Hematopoietic multipotent progenitor cell treated with erythropoietin and hydrocortisone succinate and interleukin-3 and kit ligand, for 15 days (in vitro differentiated cells): ENCODE measurements around the gene NPBWR2.

Experiments used
- DNase-seq: peaks from one replicate; pipeline ENCODE4 v3.0.0-alpha.2; 2015; ENCODE audit warnings: low spot score

Gene NPBWR2

DNA sequence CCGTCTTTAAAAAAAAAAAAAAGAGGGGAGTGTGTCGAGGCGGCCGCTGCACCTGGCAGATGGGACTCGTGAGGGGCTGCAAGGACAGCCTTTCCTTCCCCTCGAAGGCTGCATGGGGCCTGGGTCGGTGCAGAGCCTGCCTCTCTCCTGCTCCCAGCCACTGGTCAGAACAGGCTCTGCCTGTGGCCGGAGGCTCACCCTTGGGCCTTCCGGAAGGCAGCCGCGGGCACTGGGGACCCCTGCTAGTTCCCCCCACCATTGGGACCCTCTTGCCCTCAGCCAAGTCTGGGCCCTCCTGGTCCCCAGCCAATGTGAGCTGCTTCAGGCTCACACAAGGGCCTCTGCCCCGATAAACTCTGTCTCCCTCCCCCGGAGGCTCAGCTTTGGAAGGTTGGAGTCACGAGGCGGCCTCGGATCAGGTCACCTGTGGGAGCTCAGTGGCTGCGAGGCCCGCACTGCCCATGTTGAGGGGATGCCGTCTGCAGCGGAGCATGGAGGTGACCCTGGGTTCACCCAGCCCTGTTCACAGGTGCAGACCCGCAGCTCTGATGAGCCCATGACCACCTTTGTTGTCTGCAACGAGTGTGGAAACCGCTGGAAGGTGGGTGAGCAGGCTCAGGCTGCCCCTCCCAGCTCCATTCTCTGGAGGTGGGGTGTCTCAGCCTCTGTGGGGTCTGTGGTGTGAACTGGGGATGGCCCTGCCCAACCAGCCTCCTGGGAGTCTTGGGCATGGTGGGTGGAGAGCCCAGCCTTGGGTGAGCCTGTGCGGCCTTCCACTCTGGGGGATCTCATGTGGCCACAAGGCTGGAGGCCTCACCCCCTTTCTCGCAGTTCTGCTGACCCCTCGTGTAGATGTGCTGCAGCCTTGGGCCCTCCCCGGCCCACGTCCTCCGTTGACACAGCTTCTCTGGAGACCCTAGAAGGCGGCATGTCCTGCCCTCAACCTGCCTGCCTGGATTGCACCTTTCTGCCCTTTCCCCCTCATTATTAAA, 35.7 kb downstream of the NPBWR2 start:
- DNase-seq = no peak

DNA sequence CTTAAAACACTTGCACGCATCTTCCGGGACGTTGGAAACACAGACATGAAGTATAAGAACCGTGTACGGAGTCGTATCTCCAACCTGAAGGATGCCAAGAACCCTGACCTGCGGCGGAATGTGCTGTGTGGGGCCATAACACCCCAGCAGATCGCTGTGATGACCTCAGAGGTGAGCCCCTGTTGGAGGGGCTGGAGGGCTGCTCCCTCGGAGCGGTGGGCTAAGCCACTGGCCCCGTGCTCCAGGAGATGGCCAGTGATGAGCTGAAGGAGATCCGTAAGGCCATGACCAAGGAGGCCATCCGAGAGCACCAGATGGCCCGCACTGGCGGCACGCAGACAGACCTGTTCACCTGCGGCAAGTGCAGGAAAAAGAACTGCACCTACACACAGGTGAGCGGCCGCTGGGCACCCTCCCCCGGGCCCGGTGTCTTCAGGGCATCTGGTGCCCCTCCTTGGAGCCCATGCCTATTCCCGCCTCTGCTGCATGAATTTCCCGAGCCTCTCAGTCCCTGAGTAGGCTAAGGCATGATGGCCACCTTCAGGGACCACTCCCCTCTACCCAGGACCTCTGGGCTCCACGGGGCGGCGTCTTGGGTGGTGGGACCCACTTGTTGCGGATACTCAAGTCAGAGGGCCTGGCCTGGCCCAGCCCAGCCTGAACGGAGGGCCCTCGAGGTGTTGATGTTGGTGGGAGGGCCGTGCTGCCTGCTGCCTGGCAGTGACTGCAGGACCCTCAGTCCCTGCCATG, 36.9 kb downstream of the NPBWR2 start:
- DNase-seq = no peak

DNA sequence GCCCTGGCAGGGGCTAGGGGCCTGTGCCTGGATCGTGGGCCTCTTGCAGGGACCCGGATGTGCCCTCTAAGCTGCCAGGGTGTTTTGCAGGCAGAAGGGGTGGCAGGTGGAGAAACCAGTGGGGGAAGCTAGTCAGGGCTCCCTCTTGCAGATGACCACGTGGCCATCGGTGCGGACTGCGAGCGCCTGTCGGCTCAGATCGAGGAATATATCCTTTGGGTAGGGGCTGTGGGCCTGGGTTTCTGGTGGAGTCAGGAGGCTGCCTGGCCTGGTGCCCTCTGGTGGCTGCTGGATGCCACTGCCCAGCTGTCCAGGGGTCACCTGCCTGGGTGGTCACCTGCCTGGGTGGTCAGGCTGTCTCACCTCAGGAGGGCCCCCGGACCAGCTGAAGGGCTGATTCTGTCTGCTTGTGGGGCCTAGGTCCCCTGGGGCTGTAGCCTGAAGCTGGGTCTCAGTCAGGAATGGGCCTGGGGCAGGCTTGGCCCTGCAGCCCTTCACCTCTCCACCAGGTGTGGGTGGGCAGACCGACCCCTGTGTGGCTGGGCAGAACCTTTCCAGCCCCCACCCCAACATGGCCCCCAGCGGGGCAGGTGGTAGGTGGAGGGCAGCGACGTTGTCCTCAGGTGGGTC, 37.6 kb downstream of the NPBWR2 start:
- DNase-seq = no peak

DNA sequence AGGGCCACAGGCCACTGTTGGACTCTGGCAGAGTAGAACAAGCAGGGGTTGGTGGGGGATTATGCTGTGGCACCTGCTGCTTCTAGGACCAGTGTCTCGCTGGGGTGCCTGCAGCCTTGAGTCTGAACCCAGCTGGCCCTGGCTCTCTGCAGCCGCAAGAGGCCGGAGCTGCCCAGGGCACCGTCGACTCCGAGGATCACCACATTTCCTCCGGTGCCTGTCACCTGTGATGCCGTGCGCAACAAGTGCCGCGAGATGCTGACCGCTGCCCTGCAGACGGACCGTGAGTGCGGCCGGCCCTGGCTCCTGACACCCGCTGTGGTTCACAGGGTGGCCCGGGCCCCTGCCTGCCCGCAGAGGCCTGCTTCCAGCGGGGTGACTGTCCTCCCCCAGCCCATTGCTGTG, 38.2 kb downstream of the NPBWR2 start:
- DNase-seq = no peak

DNA sequence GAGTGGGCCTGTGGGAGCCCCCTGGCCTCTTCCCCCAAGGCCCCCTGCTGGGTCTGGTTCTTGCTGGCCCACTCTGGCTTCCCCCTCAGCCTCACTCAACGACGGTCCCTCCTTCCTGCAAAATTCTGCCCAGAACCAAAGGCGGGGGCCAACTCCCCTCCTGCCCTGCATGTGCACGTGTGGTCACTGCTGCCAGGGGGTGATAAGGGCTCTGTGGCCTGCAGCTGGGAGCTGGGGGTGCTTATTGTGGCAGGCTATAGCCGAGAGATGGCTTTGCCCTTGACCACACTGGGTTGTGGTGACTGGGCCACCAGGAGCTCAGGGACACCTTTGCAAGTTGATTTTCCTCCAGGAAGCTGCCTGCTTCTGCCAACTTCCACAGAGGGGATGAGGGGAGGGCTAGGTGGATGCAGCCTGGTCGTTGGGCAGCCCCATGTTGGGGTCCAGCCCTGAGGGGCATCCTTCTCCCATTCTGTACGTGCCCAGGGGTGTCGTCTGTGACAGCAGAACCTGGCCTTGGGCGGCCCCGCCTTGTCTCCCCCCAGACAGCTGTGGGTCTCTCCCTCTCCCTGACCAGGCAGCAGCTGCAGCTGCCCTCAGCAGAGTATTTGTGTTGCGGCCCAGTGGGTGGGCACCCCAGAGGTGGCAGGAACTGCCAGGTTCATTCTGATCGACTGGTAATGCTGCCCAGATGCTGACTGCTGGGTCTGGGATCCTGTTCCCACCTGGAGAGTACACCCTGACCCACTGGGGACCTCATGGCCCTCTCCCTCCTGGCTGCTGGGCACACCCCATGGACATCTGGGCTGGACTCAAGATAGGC, 38.8 kb downstream of the NPBWR2 start:
- no peak for DNase-seq

DNA sequence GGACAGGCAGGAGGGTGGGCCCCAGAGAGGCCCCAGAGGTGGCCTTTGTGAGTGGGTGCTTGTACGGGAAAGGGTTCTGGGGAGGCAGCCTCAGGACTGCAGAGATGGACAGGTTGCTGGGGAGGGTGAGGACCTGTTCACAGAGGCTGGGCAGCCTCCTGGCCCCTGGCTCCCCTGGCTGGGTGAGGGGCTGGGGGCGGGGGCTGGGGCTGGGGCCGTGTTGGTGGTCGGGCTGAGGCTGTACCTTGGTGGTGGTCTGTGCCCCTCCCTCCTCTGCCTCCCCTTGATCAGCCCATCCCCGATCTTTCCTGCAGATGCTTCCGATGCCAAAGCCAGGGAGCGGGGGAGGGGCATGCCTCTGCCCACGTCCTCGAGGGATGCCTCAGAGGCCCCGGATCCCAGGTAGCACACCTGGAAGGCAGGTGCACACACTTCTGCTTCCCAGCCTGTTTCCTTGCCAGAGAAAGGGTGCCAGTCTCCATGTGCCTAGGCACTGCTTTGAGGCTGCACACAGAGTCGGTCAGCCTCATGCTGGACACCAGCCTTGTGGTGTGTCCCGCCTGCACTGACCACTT, 39.5 kb downstream of the NPBWR2 start:
- no peak for DNase-seq

DNA sequence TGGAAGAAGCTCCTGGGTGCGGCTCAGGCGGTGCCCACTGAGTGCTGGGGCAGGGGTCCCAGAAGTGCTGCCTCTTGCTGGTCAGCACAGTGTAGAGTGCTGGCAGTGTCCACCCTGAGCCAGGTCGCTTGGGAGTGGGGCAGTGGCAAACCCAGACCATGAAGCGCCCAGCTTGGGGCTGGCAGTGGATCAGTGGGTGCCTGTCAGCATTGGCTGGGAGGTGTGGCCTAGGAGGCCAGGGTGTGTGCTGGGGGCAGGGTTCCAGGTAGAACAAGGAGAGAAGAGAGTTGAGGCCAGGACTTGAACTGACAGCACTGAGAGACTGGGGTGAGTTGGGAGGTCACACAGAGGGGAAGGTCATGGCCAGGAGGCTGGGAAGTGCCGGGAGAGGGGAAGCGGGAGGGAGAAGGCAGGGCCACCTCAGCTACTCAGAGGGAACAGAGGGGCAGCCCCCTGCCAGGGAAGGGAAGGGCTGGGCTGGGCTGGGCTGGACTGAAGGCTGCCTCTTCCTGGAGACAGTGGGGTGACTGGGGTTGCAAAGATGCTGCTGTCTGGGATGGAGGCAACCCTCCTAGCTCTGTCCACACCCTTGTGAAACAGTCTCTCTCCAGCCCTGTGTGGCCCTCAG, 40.2 kb downstream of the NPBWR2 start:
- DNase-seq = no peak

DNA sequence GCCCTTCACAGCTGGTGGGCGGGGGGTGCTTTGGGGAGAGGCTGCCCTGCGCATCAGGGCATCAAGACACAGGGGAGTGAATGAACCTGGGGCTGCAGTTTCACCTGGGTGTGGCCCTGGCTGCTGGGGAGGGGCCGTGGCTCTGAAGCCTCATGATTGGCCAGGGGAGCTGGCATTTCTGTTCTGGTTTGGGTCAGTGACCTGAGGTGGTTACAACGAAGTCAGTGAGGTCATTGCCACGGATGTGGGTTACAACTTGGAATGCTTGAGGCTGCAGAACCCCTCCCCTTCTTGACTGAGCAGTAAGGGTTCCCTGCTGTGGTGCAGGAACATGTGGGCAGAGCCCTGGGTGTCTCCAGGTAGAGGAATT, 41.4 kb downstream of the NPBWR2 start:
- DNase-seq = no peak

DNA sequence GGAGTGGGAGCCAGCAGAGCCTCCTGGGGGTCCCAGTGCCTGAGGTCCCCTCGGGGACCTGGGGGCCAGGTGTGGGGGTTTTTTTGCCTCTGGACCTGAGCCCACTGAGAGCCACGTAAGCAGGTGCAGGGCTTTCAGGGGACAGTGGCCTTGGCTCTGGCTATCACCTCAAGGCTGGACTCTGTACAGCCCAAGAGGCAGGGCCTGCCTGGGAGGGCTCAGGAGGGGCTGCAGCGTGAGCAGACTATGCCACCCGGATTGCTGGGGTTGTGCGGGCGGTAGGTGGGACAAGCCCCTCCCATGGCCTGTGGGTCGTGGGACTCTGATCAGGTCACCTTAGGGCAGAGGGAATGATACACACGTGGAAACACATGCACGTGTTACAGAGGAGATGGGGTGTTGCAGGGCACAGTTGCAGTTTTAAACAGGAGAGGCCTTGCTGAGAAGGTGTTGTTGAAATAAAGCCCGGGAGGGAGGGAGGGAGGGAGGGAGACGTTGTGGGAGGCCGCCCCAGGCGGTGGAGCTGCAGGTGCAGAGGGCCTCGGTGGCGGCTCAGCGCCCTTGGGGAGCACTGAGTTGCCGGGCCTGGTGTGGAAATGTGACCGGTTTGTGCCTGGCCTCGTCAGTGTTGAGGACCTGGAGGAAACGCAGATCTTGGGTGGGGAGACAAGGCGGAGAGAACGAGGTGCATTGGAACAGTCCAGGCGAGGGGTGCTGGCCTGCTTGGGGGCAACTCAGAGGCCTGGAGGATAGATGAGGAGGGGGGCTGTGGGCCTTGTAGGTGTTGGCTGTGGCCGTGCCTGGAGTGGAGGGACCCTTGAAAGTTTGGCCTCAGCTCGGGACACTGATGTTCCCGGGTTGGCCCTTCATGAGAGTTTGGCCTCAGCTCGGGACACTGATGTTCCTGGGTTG, 42.0 kb downstream of the NPBWR2 start:
- DNase-seq = no peak

DNA sequence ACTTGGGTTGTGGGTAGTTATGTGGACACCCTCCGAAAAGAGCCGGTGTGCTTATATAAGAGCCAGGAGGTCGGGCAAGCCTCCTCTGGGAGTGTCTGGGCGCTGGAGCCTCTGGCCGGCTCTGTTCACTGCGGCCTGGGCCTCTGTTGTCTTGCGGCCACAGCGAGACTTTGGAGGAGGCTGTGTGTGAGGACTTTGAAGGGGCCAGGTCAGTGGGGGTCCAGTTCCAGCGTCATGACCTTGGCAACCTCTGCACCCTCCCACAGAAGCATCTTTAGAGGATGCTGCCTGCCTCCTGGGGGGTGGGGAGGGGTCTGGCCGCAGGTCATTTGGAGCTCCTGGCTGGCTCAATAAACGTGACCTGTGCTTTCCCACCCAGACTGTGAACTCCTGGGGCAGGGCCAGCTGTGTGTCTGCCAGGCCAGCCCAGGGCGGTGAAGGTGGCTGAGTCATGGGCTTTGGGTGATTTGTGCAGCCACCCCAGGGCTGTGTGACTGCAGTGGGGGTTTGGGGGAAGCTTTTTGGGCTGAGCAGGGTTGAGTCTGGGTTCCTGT, 43.1 kb downstream of the NPBWR2 start:
- no peak for DNase-seq

DNA sequence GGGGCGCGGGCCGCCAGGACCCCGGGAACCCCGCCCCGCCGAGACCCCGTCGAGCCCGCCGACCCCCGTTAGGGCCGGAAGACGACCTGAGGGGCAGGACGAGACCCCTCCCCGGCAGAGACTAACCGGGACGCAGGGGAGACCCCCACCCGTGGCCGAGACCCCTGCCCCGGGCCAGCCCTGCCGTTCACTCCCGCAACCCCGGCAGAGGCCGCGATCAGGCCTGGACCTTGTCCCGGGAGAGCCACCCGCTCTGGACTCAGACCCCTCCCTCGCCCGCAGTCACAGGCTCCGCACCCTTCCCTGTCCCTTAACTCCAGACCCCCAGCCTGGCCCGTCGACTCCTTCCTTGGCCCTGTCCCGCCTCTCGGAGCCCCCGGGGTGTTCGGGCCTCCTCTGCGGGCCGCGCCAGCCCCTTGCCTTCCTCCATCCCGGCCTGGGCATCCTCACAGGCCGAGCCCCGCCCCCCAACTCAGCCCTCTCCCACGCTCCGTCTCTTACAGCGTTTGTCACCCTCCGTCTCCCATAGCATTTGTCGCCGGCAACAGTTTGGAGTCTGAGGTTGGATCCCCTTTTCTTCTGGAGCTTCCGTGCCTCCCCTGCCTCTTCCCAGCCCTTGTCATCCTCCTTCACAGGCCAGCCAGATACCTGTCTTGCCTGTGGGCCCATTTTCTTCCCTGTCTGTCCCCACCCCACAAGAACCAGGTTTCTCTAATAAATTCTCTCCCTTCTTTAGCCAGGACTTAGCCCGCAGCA, 43.8 kb downstream of the NPBWR2 start:
- no peak for DNase-seq

DNA sequence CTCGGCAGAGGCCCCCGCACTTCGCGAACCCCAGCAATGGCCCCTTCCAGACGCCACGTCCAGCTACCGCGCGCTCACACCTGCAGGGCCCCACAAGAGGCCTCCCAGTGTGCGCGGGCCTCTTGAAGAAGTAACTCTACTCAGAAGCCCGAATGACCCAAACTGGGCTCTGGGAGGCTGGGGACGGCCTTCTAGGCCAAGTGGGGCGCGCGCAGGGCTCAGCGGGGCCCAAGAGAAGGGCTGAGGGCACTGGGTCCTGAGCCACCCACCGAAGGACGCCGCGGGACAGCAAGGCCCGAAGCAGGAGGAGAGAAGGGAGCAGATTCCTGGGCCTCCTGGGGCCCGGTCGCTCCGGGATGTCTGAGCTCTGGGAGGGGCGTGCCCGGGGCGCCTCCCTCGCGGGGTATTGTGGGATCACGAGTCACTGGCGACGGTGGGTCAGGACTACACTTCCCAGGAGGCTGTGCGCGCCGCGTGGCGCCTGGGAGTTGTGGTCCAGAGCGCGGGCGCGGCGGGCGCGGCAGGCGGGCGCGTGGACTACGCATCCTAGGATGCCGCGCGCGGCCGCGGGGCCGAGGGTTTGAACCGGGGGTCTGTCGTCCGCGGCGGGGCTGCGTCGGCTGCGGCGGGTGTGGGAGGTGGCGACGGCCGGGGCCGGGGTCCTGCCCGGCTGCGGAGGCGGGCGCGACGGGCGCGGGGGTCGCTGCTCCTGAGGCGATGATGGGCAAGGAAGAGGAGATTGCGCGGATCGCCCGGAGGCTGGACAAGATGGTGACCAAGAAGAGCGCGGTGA, 44.6 kb downstream of the NPBWR2 start, which contains the start of gene TCEA2:
Gene TCEA2, plus strand, starts transcription at position 603 of the 793 bp plus-strand sequence. Its CDS starts 115 bp downstream, at position 718.
- peak; percentile 85 for DNase-seq

DNA sequence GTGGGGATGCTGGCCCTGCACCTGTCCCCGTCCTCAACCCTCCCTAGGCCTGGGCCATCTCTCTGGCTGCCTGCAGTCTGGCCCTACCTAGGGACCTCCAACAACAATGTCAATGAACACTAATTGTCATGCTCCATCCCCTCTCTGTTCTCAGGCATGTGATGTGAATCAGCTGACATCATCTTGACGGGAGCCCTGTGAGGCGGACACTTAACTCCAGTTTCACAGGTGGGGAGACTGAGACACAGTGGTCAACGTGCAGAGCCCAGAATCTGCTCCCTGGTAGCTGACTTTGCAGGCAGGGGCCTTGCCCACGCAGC, 45.1 kb downstream of the NPBWR2 start:
- no peak for DNase-seq

DNA sequence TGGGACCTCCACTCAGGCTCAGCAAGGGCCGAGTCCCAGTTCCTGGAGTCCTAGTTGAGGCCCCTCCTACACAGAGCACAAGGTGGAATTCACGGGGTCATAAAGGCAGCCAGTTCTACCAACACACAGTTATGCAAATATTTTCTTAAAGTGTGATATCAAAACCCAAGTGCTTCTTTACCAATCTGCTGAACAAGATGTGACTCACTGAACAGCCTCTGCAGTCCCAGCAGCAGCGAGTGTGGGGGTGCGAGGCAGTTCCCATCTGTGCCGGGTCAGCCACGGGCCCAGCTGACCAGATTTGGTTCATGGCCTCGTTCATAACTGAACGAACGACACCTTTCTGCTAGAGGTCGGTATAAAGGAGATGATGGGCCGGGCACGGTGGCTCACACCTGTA, 48.8 kb downstream of the NPBWR2 start:
- DNase-seq = no peak

DNA sequence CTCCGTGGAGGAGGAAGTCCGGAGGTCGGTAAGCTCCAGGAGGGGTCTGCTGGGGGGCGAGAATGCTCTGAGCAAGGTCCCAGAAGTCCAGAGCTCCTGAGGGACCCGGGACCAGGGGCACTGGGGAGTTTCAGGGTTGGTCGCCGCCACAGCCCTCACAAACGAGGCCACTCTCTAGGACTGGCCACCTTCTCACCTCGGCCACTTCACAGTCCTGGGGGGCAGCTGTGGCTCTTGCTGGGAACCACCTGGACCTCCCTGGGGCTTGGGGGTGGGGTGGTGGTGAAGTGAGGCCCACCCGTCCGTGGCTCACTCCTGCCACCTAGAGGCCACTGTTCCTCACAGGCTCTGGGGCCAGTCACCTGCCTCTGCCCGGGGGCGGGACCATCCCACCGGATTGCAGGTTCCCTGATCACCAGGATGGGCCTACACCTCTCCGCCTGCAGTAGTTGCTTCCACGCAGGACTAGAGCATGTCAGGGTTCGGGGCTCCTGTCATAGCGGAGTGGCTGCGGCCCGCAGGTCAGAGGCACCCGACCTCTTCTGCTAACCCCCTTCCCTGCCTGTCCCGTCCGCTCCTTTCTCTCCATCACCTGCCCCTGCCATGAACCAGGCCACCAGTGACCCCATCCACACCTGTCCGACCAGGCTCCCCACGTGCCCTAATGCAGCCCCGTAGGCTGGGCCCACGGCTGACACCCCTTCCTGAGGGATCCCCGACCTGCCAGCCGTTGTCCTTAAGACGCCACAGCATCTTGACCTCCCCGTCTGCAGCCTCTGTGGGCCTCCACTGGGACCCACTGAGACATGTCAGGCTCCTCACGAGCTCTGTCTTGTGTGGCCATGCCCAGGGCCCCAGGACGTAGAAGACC, 49.5 kb downstream of the NPBWR2 start:
- peak; percentile 54 for DNase-seq

DNA sequence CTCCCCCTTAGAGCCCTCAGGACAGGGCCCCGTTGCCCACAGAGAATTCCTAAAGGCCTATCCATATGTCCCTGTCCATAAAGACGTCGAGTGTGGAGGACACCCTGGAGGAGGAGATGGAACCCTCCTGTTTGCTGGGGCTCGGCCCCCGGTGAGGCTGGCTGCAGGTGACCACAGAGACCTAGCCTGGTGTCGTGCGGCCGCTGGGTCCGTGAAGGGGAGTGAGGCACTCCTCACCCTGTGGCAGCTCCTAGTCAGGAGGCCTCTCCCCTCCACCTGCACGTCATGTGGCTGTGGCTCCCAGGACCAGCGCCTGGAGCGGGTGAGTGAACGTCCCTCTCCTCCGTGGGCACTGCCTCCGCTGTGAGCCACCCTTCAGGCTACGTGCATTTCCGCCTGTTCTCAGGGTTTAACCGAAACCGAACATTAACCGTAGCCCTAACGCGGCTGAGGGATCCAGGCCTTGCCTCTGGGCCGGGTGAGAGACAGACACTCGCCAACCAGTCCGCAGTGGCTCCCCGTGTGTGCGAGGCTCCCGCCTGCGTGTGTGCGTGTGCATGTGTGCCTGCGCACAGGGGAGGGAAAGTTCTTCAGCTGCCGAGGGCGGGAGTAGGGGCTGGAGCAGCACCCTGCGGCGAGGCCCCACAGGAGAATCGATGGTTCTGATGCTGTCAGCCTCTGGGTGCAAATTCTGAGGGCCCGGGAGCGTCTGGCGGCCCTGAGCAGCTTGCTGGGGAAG, 50.3 kb downstream of the NPBWR2 start:
- DNase-seq = no peak

DNA sequence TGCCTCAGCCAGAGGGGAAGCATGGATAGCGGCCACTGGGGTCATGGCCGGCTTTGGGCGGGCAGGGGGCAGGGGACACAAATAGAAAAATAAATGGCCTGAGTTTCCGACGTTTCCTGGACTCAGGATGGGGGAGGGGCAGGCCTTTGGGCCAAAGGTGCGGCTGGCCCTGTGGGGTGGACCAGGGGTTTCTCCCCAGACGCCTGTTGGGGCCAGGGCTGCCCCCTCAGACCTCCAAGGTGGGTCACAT, 50.8 kb downstream of the NPBWR2 start:
- no peak for DNase-seq
